ENCODE results near the gene PFDN1.
"Not testable (repeated sequence)": the region's sequence is repeated elsewhere in the genome, so short reads cannot be mapped to it uniquely, and the experiment has no call there.

Gene PFDN1

DNA sequence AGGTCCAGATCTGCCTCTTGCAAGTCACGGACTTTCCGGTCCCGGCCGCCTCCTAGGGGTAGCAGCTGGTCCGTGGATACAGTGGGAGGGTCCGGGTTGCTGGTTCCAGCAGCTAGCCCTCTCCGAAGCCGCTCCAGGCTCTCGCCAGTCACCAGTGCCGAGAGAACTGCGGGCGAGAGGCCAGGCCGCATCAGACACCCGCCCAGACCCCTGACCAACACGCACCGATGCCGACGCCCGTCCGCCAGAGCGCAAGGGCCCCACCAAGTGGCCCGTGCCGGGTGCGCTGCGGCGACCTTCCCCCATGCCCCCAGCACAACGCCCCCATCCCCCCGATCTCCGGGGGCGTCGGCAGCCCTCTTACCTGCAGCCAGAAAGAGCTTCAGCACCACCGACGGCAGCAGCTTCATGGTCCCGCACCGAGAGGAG, 43.0 kb upstream of the PFDN1 start:
- peak; percentile 38 for DNase-seq (ENCODE audit: low read depth)
- H3K4me3 ChIP-seq (ENCODE audit: low read length) = peak overlapping the region; percentile 56
- TF ChIP-seq, protein P1, sequence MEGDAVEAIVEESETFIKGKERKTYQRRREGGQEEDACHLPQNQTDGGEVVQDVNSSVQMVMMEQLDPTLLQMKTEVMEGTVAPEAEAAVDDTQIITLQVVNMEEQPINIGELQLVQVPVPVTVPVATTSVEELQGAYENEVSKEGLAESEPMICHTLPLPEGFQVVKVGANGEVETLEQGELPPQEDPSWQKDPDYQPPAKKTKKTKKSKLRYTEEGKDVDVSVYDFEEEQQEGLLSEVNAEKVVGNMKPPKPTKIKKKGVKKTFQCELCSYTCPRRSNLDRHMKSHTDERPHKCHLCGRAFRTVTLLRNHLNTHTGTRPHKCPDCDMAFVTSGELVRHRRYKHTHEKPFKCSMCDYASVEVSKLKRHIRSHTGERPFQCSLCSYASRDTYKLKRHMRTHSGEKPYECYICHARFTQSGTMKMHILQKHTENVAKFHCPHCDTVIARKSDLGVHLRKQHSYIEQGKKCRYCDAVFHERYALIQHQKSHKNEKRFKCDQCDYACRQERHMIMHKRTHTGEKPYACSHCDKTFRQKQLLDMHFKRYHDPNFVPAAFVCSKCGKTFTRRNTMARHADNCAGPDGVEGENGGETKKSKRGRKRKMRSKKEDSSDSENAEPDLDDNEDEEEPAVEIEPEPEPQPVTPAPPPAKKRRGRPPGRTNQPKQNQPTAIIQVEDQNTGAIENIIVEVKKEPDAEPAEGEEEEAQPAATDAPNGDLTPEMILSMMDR (IDR thresholded peaks at IDR 0.05; ENCODE audit: insufficient read depth, low read depth, low read length, missing control alignments) = no peak

DNA sequence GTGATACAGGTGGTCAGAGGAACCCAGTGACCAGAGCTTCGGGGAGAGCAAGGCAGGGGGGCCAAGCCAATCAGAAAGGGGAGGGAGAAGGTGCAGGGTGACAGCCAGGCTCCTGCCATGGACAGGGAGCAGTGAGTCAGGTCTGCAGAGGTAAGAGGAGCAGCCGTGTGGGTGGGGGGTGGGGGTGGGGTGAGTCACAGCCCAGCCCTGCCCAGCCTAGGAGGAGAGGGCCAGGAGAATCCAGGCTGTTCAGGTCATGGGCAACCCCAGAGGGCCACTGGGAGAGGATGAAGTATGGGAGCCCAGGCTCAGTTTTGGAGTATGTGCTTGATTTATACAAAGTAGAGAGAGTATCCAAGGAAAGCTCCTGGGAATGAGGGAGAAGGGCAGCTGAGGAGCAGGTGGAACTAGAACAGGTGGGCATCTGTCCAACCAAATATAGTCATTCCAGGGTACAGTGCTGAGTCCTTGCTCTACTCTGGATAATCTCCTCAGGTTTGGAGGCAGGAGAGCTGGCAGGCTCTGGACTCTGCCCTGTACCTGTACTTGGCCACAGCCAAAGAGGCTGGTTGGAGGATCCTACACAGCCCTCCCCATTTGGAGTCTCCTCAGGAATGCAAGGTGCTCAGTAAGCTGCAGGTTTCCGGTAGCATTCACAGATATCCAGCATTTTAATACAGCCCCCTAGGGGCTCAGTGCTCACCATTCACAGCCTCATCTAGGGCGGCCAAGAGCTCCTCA, 42.0 kb upstream of the PFDN1 start:
- H3K4me3 ChIP-seq (ENCODE audit: low read length) = peak overlapping the region; percentile 56
- TF ChIP-seq, protein P1 (IDR thresholded peaks at IDR 0.05; ENCODE audit: insufficient read depth, low read depth, low read length, missing control alignments) = no peak
- DNase-seq (ENCODE audit: low read depth) = peak; percentile 87

- H3K4me3 ChIP-seq (ENCODE audit: low read length) = not testable (repeated sequence)
Observed at GRCh38 chr5:140343849-140344248, 40.9 kb upstream of the PFDN1 start.

GRCh38 chr5:140342896-140343295, 40.0 kb upstream of the PFDN1 start:
- no peak overlapping the region for H3K4me3 ChIP-seq (ENCODE audit: low read length)
- no peak for DNase-seq (ENCODE audit: low read depth)
- TF ChIP-seq, protein P1 (IDR thresholded peaks at IDR 0.05; ENCODE audit: insufficient read depth, low read depth, low read length, missing control alignments) = no peak

More at GRCh38 chr5:140343849-140344248, 40.9 kb upstream of the PFDN1 start:
- not testable (repeated sequence) for DNase-seq (ENCODE audit: low read depth)

GRCh38 chr5:140342287-140342686, 39.4 kb upstream of the PFDN1 start:
- DNase-seq (ENCODE audit: low read depth) = no peak
- no peak overlapping the region for H3K4me3 ChIP-seq (ENCODE audit: low read length)
- TF ChIP-seq, protein P1 (IDR thresholded peaks at IDR 0.05; ENCODE audit: insufficient read depth, low read depth, low read length, missing control alignments) = no peak

- DNase-seq (ENCODE audit: low read depth) = peak; percentile 47
Observed at GRCh38 chr5:140341591-140341990, 38.7 kb upstream of the PFDN1 start.

DNA sequence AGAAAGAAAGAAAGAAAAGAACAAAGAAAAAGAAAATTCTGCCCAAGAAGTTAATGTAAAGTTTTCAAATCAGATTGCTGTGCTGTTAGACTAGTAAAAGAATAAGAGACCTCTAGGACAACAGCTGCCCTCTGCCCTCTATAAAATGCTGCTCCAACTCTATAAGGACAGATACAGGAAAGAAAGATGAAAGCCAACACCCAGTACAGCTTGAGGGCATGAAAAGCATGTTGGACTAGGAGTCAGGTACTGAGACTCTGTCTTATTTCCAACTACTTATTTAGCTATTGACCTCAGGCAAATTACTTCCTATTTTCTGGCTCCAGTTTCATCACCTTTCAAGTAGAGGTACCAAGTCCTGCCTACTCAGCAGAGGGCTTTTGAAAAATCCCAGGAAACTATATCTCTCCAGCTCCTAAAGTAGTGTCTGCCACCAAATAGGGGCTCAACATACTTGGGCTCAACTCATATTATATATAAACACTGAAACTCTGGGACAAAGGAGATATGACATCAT, 37.8 kb upstream of the PFDN1 start:
- no peak overlapping the region for H3K4me3 ChIP-seq (ENCODE audit: low read length)
- DNase-seq (ENCODE audit: low read depth) = peak; percentile 38
- TF ChIP-seq, protein P1 (IDR thresholded peaks at IDR 0.05; ENCODE audit: insufficient read depth, low read depth, low read length, missing control alignments) = no peak

More at GRCh38 chr5:140341591-140341990, 38.7 kb upstream of the PFDN1 start:
- H3K4me3 ChIP-seq (ENCODE audit: low read length) = no peak overlapping the region
- TF ChIP-seq, protein P1 (IDR thresholded peaks at IDR 0.05; ENCODE audit: insufficient read depth, low read depth, low read length, missing control alignments) = no peak
